HK-2 (cell line): ENCODE results near the gene VPS41.
"Not testable (repeated sequence)": the region's sequence is repeated elsewhere in the genome, so short reads cannot be mapped to it uniquely, and the experiment has no call there.

Source experiments
- DNase-seq: peaks from one replicate; pipeline ENCODE4 v3.0.0-alpha.2; 2018; ENCODE audit not compliant: unreplicated experiment

Gene VPS41

GRCh38 chr7:38855386-38855785 lies 53.6 kb downstream of the VPS41 start:
- no peak for DNase-seq

- not testable (repeated sequence) for DNase-seq
These were observed 54.0 kb downstream of the VPS41 start for GRCh38 chr7:38854947-38855346.

GRCh38 chr7:38851321-38851720 lies 57.7 kb downstream of the VPS41 start:
- DNase-seq = no peak

DNA sequence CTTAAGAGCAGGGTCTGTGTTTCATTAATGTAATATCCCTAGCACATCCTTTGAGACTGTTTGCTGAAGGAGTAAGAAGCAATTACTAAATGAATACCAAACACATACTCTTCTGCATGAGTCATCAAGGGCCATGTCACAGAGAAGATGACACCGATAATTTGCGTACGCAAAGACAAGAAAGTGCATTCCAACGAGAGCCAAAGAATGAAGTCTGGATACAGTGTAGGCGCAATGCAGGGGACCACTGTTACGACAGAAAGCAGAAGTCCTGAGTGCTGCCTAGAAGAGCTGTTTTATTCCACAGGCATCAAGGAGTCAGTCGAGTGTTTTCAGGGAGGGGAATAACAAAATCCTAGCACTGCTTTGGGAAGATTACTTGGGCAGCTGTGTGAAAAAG lies 62.7 kb downstream of the VPS41 start:
- DNase-seq = no peak

- no peak for DNase-seq
These were observed 63.9 kb downstream of the VPS41 start for GRCh38 chr7:38844952-38845563.

DNA sequence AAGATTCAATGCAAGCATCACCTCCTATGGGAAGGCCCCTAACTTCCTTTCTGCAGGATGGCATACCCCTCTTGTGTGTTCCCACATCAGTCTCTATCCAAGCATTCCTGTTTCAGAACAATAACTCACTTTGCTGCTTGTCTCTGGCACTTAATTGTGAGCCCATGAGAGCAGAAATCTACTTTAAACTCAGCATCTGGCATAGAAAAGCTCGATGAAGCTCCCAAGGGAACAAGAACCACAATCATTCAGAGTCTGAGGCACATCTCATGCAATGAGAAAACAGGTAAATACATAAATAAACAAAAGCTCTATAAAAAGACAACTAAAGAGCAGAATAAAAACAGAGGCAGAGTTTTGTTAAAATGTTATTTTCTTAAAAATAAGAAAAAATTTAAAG lies 66.2 kb downstream of the VPS41 start:
- DNase-seq = no peak

DNA sequence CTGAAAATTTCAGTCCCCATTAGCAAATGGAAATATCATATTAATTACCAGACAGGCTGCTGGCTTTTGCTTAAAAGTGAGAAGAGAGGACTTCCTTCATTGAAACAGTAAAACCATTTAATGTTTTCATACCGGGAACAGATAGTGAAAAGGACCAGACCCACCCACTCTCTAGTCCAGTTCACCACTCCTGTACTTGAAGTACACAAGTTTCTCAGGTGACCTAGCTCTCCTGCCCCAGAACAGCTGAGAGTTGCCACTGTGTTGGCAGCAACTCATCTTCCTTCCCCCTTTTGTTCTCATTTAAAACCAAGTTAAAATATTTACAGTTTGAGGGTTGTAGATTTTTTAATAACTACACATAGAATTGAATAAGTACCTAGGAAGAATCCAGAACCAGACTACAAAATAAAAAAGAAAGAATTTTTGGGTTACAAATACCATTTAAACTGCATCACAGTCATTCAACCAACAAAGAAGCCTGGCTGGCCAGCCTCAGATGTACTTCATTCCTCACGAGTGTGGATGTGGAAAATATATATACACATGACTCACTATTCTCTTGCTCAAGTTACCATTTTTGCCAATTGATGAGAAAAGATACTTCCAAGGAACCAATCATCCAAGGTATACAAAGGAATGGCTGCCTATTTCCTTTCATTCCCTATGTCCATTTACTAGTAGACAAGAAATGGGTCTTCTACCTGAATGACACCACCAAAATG lies 68.1 kb downstream of the VPS41 start:
- DNase-seq = peak; percentile 10

DNA sequence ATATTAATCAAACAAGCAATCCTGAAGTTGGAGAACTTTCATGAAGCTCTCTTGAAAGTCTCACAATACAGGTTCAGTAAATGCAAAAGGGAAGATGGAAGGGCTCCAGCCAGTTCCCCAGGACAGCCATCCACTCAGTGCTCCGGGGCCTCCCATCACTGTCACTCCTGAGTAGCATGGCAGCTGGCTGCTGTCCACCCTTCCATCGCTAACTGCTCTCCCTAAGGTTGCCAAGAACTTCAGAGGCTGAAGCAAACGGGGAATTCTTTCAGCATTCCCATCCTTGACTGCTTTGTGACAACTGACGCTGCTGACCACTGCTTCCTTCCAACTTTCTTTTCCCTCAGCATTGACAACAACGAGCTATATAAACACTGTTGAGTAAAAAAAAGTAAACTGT lies 69.1 kb downstream of the VPS41 start:
- no peak for DNase-seq

DNA sequence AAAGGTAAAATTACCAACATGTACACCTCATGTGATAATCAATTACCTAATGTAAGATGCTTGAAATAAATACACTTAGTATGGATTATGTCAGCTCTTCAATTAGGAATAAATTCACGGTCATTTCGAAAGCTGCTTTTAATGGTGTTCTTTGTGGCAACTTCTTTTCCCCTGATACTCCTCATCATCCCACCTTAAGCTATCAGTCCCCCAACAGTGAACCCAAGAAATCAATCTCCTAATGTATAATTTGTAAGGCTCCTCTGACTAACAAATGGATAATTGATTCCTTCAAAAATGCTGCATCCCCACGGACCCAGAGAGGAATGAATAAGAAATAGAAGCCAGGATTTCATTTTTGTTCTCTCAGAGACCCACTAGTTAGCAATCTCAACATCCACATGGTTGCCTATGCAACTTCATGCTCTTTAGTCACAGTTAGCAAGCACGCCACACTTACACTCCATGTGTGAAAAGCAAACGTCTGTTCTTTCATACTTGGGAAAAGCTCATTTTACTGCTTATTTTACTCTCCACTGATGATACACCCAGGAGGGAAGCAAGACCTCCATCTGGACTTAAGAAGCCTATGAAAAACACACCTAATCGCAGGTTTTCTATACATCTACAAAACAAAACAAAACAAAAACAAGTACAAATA lies 70.1 kb downstream of the VPS41 start:
- no peak for DNase-seq

DNA sequence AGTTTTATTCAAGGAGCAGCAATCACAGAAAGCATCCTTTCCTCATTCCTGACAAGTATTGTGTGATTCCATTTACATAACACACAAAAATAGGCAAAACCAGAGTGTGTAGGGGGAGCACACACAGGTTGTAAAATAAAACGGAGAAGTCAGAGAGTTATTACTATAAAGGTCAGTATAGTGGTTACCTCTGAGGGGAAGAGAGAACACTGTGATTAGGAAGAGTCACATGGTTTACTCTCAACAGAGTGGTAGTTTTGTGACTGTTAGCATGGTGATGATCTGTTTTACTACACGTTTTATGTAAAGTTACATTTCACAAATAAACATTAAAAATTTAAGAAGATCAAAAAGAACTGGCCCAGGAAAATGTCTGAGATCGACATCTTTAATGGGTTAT lies 74.6 kb downstream of the VPS41 start:
- no peak for DNase-seq

DNA sequence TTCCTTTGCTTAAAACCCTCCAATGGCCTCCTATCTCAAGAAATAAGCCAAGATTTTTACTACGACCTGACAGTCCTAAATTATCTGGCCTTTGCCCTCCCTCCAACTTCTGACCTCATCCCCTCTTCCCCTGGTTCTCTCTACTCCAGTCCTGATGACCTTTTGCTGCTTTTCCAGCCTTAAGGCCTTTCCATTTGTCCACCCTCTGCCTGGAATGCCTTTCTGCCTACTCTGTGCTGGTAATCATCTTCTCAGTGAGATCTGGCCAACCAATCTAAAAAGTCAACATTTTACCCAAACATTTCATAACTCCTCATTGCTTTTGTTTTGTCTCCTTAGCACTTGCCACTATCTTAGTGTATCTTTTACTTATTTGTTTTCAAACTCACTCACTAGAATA lies 75.7 kb downstream of the VPS41 start:
- DNase-seq = no peak

- DNase-seq = no peak
These were observed 77.6 kb downstream of the VPS41 start for GRCh38 chr7:38831259-38831996.

- DNase-seq = no peak
These were observed 78.2 kb downstream of the VPS41 start for GRCh38 chr7:38830826-38831225.

- DNase-seq = no peak
These were observed 79.4 kb downstream of the VPS41 start for GRCh38 chr7:38829488-38830165.

DNA sequence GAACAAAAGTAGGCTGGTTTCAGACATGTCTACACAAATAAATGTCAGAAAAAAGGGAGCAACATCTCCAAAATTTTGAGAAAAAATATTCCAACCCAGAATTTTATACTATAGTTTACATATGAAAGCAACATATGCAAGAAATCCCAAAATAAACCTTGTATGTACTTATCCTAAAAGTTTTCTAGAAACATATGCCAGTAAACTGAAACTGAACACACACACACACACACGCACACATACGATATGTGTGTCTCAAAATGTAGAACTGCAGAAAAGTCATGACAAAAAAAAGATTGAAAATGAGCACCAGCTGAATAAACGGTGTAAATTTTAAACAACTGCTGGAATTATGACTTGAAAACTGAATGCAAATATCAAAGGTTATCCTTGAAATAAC lies 81.0 kb downstream of the VPS41 start:
- no peak for DNase-seq

- no peak for DNase-seq
These were observed 83.1 kb downstream of the VPS41 start for GRCh38 chr7:38825721-38826440.

- no peak for DNase-seq
These were observed 84.0 kb downstream of the VPS41 start for GRCh38 chr7:38824948-38825347.

DNA sequence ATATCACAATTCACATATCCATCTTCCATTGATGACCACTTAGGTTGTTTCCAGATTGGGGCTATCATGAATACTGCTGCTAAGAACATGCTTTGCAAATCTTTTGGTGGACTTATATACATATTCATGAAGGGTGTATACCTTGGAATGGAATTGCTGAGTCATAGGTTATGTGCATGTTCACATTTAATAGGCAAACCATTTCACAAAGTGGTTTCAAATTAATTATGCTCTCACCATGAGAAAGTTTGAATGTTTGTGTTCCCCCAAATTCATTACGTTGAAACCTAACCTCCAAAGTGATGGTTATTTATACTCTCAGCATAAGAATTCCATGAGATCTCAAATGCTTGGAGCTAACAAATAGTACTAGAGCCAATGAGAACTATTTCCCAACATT lies 86.4 kb downstream of the VPS41 start:
- no peak for DNase-seq

DNA sequence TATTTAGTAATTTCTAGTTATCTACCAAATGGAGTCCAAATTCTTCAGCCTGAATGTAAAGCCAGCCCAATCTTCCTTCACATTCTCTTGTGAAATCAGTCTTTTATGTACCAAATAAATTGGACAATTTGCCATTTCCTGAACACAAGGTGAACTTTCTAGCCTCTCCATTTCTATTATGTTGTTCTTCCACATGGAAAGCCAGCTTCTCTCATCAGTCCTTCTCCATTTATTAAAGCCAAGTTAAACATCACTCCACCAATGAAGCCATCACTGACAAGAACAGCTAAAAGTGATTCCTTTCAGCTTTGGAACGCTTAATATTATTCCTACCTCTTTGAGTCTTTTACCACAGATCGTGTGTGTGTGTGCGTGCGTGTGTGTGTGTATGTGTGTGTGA lies 88.4 kb downstream of the VPS41 start:
- DNase-seq = no peak

- DNase-seq = no peak
These were observed 89.5 kb downstream of the VPS41 start for GRCh38 chr7:38819463-38819862.

- DNase-seq = no peak
These were observed 91.5 kb downstream of the VPS41 start for GRCh38 chr7:38817526-38817925.
